ENCODE data around the gene CCDC106.

GRCh38 chr19:55702131-55702627, 54.2 kb downstream of the CCDC106 start:
- TF ChIP-seq, protein P1, sequence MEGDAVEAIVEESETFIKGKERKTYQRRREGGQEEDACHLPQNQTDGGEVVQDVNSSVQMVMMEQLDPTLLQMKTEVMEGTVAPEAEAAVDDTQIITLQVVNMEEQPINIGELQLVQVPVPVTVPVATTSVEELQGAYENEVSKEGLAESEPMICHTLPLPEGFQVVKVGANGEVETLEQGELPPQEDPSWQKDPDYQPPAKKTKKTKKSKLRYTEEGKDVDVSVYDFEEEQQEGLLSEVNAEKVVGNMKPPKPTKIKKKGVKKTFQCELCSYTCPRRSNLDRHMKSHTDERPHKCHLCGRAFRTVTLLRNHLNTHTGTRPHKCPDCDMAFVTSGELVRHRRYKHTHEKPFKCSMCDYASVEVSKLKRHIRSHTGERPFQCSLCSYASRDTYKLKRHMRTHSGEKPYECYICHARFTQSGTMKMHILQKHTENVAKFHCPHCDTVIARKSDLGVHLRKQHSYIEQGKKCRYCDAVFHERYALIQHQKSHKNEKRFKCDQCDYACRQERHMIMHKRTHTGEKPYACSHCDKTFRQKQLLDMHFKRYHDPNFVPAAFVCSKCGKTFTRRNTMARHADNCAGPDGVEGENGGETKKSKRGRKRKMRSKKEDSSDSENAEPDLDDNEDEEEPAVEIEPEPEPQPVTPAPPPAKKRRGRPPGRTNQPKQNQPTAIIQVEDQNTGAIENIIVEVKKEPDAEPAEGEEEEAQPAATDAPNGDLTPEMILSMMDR (IDR thresholded peaks at IDR 0.05): no peak
- TF ChIP-seq POLR2A (IDR thresholded peaks at IDR 0.05): no peak
